ENCODE measurements around the gene HEG1.
A peak's percentile ranks its signal among the peaks of the same experiment; 100 is the strongest.

Gene HEG1

DNA sequence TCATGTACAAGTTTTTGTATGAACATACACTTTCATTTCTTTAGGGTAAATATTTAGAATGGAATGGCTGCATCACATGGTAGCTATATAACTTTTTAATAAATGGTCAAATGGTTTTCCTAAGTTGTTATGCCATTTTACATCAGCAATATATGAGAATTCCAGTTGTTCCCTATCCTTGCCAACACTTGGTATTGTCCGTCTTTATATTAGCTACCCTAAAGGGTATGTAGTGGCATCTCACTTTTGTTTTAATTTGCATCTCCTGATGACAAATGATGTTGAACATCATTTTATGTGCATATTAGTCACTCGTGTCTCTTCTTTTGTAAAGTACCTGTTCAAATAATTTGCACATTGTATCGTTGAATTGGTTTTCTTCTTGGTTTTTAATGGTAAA is 118.7 kb downstream of the HEG1 start:
- H3K4me3 ChIP-seq (ENCODE audit: low read length), result no peak overlapping the region
- TF ChIP-seq, protein P1, sequence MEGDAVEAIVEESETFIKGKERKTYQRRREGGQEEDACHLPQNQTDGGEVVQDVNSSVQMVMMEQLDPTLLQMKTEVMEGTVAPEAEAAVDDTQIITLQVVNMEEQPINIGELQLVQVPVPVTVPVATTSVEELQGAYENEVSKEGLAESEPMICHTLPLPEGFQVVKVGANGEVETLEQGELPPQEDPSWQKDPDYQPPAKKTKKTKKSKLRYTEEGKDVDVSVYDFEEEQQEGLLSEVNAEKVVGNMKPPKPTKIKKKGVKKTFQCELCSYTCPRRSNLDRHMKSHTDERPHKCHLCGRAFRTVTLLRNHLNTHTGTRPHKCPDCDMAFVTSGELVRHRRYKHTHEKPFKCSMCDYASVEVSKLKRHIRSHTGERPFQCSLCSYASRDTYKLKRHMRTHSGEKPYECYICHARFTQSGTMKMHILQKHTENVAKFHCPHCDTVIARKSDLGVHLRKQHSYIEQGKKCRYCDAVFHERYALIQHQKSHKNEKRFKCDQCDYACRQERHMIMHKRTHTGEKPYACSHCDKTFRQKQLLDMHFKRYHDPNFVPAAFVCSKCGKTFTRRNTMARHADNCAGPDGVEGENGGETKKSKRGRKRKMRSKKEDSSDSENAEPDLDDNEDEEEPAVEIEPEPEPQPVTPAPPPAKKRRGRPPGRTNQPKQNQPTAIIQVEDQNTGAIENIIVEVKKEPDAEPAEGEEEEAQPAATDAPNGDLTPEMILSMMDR (conservative IDR thresholded peaks at IDR 0.05; ENCODE audit: low read length), result no peak
- DNase-seq (ENCODE audit: low read depth), result no peak

DNA sequence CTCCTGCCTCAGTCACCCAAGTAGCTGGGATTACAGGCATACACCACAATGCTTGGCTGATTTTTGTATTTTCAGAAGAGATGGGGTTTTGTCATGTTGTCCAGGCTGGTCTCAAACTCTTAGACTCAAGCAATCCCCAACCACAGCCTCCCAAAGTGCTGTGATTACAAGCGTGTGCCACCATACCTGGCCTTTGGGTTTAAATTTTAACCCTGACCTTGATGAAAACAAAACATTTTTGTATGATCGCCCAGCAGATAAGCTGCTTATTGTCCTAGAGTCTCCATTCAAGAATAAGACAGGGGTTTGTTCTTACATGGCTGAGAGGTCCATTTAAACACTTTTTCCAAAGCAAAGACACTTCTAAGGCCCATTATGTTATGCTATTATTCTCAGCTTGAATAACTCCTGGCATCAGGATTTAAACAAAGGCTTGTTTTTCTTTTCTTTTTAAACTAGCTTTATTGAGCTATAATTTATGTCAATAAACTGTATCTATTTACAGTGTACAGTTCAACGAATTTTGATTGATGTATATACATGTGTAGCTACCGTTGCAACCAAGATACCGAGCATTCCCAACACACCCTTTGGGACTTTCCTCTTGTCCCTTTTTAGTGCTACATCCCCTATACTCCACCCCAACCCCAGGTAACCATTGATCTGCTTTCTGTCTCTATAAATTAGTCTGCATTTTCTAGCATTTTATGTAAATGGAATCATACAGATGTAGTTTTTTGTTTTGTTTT is 119.8 kb downstream of the HEG1 start:
- no peak overlapping the region for H3K4me3 ChIP-seq (ENCODE audit: low read length)
- DNase-seq (ENCODE audit: low read depth), result no peak
- TF ChIP-seq, protein P1 (conservative IDR thresholded peaks at IDR 0.05; ENCODE audit: low read length), result no peak

DNA sequence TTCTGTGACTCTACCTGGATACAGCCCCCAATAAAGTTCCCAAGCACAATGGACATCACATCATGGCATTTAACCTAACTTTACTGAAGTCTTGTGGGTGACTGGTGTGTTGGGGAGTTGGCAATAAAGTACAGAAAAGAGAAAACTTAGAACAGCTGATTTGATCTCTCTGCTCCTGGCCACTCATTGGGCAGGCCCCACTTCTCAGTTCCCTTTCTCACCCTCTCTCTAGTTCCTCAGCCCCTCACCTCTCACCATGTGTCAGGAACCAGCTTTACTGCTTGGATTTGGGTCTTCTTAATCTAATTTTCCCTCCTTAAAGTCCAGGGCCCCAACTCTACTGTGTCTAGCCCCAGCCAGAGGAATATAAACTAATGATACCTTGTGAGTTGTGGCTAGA is 120.5 kb downstream of the HEG1 start:
- H3K4me3 ChIP-seq (ENCODE audit: low read length), result no peak overlapping the region
- DNase-seq (ENCODE audit: low read depth), result no peak
- TF ChIP-seq, protein P1 (conservative IDR thresholded peaks at IDR 0.05; ENCODE audit: low read length), result no peak

DNA sequence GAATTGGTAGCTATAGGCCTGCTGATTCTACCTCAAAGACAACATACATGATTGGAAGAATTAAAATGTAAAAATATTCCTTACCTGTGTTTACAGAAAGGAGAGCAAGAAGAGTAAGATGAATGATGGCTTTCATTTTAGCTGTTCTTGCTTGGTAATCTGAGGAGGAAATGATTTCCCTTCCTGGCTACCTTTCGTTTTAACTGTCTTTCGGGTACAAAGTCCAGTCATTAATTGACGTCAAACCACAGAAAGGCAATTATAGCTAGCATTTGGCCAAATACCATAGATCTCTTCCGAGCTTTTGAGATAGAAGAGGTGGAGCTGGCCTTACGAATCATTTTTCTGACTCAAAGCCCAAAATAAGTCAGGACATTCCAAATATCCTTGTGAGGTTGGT is 121.2 kb downstream of the HEG1 start, which contains the start of gene MUC13:
Gene MUC13 (minus strand): TSS at position 175 of the 400 bp plus-strand sequence. CDS start 39 bp downstream, at position 136.
- no peak within 1 kb of the TSS for H3K4me3 ChIP-seq (ENCODE audit: low read length)
- no peak for DNase-seq (ENCODE audit: low read depth)
- TF ChIP-seq, protein P1 (conservative IDR thresholded peaks at IDR 0.05; ENCODE audit: low read length), result no peak

DNA sequence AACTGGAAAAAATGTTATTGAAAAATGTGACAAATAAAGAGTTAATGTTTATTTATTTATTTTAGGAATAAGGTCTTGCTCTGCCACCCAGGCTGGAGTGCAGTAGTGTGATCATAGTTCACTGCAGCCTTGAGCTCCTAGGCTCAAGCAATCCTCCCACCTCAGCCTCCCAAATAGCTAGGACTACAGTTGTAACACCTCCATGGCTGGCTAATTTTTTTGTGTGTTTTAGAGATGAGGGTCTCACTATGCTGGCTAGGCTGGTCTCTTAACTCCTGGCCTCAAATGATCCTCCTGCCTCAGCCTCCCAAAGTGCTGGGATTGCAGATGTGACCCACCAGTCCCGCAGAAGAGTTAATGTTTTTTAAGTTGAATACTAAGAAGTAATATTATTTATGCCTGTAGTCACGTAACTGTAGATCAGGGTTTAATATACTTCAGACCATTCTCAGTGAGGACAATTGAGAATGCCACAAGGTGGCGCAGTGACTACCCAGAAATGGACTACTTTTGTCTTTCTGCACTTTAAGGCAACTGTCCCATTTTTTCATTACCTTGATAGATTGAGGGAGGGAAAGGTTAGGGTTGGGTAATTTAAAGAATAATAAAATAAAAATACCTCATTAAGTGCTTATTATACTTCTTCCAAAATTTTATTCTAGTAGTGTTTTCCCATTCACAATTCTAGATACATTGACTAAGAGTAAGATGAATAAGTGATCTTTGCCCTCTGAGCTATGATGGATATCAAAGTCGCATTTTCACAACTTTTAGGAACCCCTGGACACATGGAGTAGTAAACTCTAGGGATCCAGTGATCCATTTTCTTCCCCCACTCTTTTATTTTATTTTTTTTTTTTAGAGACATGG is 127.2 kb downstream of the HEG1 start:
- peak; percentile 69 for DNase-seq (ENCODE audit: low read depth)
- H3K4me3 ChIP-seq (ENCODE audit: low read length), result no peak overlapping the region
- TF ChIP-seq, protein P1 (conservative IDR thresholded peaks at IDR 0.05; ENCODE audit: low read length), result peak; percentile 85

DNA sequence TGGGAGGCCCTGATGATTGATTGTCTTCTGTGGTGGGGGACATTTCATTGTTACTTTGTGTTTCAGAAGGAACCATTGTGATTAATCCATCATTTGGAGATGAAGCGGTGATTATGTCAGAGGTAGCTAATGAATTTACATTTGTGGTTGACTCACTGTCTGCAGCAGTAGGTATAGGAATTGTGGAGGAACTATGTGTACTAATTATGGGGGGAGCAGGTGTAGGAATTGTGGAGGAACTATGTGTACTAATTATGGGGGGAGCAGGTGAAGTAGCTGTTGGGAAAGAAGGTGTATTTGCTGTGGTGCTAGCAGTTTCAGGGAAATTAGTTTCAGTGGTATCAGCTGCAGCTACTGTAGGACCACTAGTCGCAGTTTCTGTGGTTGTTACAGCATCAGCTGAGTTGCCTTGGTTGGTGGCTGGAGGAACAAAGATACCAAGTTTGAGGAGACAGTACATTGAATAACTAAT is 128.2 kb downstream of the HEG1 start:
- no peak overlapping the region for H3K4me3 ChIP-seq (ENCODE audit: low read length)
- DNase-seq (ENCODE audit: low read depth), result no peak
- TF ChIP-seq, protein P1 (conservative IDR thresholded peaks at IDR 0.05; ENCODE audit: low read length), result no peak
